PC-9 (cell line): ENCODE data around the gene S100A16. TPM values are rescaled to one million over a fixed set of nuclear protein-coding genes. Genes with fewer than 3 reads are reported as not detected.

Experiments used
- BruUV-seq: library from RNA; stranded (reverse); fragments of 400-500 nt; replicated peaks from 2 replicates; lab custom pipeline; 2021; lab: Mats Ljungman, UMichigan
- CTCF ChIA-PET: fragments of 300-600 bp; sonication (Branson Sonifier 250); formaldehyde crosslinking; loops from one replicate; lab custom pipeline; 2022; ENCODE audit warnings: antibody characterized with exemption; lab: Charles Lee
- POLR2A ChIA-PET: fragments of 300-600 bp; sonication (Branson Sonifier 250); formaldehyde crosslinking; loops from one replicate; lab custom pipeline; 2022; ENCODE audit warnings: antibody characterized with exemption; ENCODE audit not compliant: unreplicated experiment; lab: Charles Lee
- DNase-seq, 2 experiments: peaks; one replicate each; pipeline versions ENCODE4 v3.0.0 to v3.0.0-alpha.2; 2015 to 2022; ENCODE audit warnings: mixed read lengths in 1 of 2
- H2AFZ ChIP-seq: fragments of 200-600 bp; sonication (generic); 2 replicates; pipeline ENCODE4 v1.8.1; 2017; ENCODE audit warnings: antibody characterized with exemption
- H3F3A ChIP-seq: fragments of 200-600 bp; sonication (generic); 2 replicates; pipeline ENCODE4 v1.8.1; 2017; ENCODE audit warnings: antibody characterized with exemption, mild to moderate bottlenecking, low read depth; ENCODE audit not compliant: insufficient read depth
- H3K27ac ChIP-seq: fragments of 200-600 bp; sonication (generic); 2 replicates; pipeline ENCODE4 v1.6.1; 2016; ENCODE audit warnings: mixed run types
- H3K27me3 ChIP-seq: fragments of 200-600 bp; sonication (generic); 2 replicates; pipeline ENCODE4 v1.6.1; 2016; ENCODE audit warnings: low read depth, mixed run types; ENCODE audit not compliant: insufficient read depth
- H3K36me3 ChIP-seq: fragments of 200-600 bp; sonication (generic); 2 replicates; pipeline ENCODE4 v1.6.1; 2016; ENCODE audit warnings: low read depth, mixed run types
- H3K4me1 ChIP-seq: fragments of 200-600 bp; sonication (generic); replicated peaks from 2 replicates; pipeline ENCODE4 v1.6.1; 2016; ENCODE audit warnings: mixed run types; ENCODE audit not compliant: insufficient read depth
- H3K4me2 ChIP-seq: fragments of 200-600 bp; sonication (generic); 2 replicates; pipeline ENCODE4 v1.6.1; 2017; ENCODE audit warnings: mixed run types
- H3K4me3 ChIP-seq: fragments of 200-600 bp; sonication (generic); 2 replicates; pipeline ENCODE4 v1.6.1; 2016; ENCODE audit warnings: mixed run types
- H3K79me2 ChIP-seq: fragments of 200-600 bp; sonication (generic); 2 replicates; pipeline ENCODE4 v1.6.1; 2017; ENCODE audit warnings: low read depth, mixed run types
- H3K9me2 ChIP-seq: fragments of 200-600 bp; sonication (generic); 2 replicates; pipeline ENCODE4 v1.8.1; 2017; ENCODE audit warnings: mild to moderate bottlenecking; ENCODE audit not compliant: insufficient read depth
- H3K9me3 ChIP-seq: fragments of 200-600 bp; sonication (generic); 2 replicates; pipeline ENCODE4 v1.8.1; 2016; ENCODE audit warnings: low read depth; ENCODE audit not compliant: insufficient read depth
- H4K20me1 ChIP-seq: fragments of 200-600 bp; sonication (generic); 2 replicates; pipeline ENCODE4 v1.8.1; 2017; ENCODE audit not compliant: insufficient read depth
- EZH2 ChIP-seq: fragments of 200-600 bp; sonication (generic); IDR thresholded peaks from 2 replicates; pipeline ENCODE4 v1.8.0; 2017; ENCODE audit warnings: antibody characterized with exemption, low read depth
- intact Hi-C: fragments of 100-400 bp; cut with micrococcal nuclease; formaldehyde crosslinking; loops from one replicate; pipeline ENCODE4 v1.10.0; 2022; ENCODE audit not compliant: unreplicated experiment
- total RNA-seq: library from RNA; stranded (reverse); gene quantifications from 2 replicates; pipeline ENCODE4 v1.2.3, GENCODE V29; 2021
- TF ChIP-seq, protein P1 (sequence below): fragments of 200-600 bp; sonication (generic); conservative IDR thresholded peaks from 2 replicates; pipeline ENCODE4 v1.6.1; 2017; ENCODE audit warnings: mixed run types, antibody characterized with exemption, mild to moderate bottlenecking, moderate library complexity

S100A16 gene
- total RNA-seq, 1 experiment from 2014 or later, result 276 TPM

- TF ChIP-seq EZH2, result no peak
- TF ChIP-seq, protein P1, sequence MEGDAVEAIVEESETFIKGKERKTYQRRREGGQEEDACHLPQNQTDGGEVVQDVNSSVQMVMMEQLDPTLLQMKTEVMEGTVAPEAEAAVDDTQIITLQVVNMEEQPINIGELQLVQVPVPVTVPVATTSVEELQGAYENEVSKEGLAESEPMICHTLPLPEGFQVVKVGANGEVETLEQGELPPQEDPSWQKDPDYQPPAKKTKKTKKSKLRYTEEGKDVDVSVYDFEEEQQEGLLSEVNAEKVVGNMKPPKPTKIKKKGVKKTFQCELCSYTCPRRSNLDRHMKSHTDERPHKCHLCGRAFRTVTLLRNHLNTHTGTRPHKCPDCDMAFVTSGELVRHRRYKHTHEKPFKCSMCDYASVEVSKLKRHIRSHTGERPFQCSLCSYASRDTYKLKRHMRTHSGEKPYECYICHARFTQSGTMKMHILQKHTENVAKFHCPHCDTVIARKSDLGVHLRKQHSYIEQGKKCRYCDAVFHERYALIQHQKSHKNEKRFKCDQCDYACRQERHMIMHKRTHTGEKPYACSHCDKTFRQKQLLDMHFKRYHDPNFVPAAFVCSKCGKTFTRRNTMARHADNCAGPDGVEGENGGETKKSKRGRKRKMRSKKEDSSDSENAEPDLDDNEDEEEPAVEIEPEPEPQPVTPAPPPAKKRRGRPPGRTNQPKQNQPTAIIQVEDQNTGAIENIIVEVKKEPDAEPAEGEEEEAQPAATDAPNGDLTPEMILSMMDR, result no peak
- H3K4me1 ChIP-seq, result peaks cover 74% of the 10 kb centered on the region
- H3K4me2 ChIP-seq, result peak overlapping the region; percentile 84
- H4K20me1 ChIP-seq, result no peaks in the 10 kb centered on the region
- H3F3A ChIP-seq, result peaks cover 47% of the 10 kb centered on the region
- H3K9me2 ChIP-seq, result no peaks in the 10 kb centered on the region
- H3K79me2 ChIP-seq, result peaks cover 62% of the 10 kb centered on the region
- peaks cover 10% of the 10 kb centered on the region for H3K36me3 ChIP-seq
- no peak for DNase-seq
- no peaks in the 10 kb centered on the region for H3K27me3 ChIP-seq
- POLR2A ChIA-PET, result interaction anchor here (0.5 to 1.4 kb wide), 14 partner anchors 8 to 1116 kb away, joined by 3 to 48 read pairs (median 4); partner anchors contain the start of genes CHTOP, S100A1, S100A13 and S100A5
- CTCF ChIA-PET, result interaction anchor here (0.6 to 2.6 kb wide), 3 partner anchors 15 to 102 kb away, joined by 4 to 19 read pairs (median 8); partner anchors contain the start of gene S100A13
- BruUV-seq, result no TSS peak
- no peaks in the 10 kb centered on the region for H3K9me3 ChIP-seq
- no peak overlapping the region for H2AFZ ChIP-seq
- H3K4me3 ChIP-seq, result peak overlapping the region; percentile 89
- intact Hi-C loops, result no loop called here
- peak overlapping the region; percentile 78 for H3K27ac ChIP-seq
Measured at GRCh38 chr1:153612111-153612754, 704 bp downstream of the S100A16 start.

- no peaks in the 10 kb centered on the region for H3K27me3 ChIP-seq
- peaks cover 19% of the 10 kb centered on the region for H3K36me3 ChIP-seq
- no peaks in the 10 kb centered on the region for H3K9me3 ChIP-seq
- no peak for DNase-seq
- H3F3A ChIP-seq, result peaks cover 55% of the 10 kb centered on the region
- H3K4me2 ChIP-seq, result peak overlapping the region; percentile 84
- H3K4me1 ChIP-seq, result peaks cover 74% of the 10 kb centered on the region
- no peaks in the 10 kb centered on the region for H4K20me1 ChIP-seq
- H3K9me2 ChIP-seq, result no peaks in the 10 kb centered on the region
- no peak overlapping the region for H2AFZ ChIP-seq
- peak overlapping the region; percentile 78 for H3K27ac ChIP-seq
- peak overlapping the region; percentile 89 for H3K4me3 ChIP-seq
- peaks cover 71% of the 10 kb centered on the region for H3K79me2 ChIP-seq
- BruUV-seq, result no TSS peak
- POLR2A ChIA-PET, result interaction anchor here (0.6 to 0.7 kb wide), 2 partner anchors 23 to 45 kb away, joined by 4 to 8 read pairs; partner anchors contain the start of gene CHTOP
- intact Hi-C loops, result no loop called here
- CTCF ChIA-PET, result interaction anchor here (0.6 to 2.6 kb wide), 2 partner anchors 16 to 23 kb away, joined by 5 to 19 read pairs; partner anchors contain the start of gene S100A13
- no peak for TF ChIP-seq EZH2
- TF ChIP-seq, protein P1, result no peak
Measured at GRCh38 chr1:153611356-153611755, 1.6 kb downstream of the S100A16 start.

- peaks cover 20% of the 10 kb centered on the region for H3K36me3 ChIP-seq
Measured at GRCh38 chr1:153610811-153611301, 2.1 kb downstream of the S100A16 start.

More at GRCh38 chr1:153610811-153611301, 2.1 kb downstream of the S100A16 start:
- H3K4me2 ChIP-seq, result peak overlapping the region; percentile 84
- H3K4me3 ChIP-seq, result peak overlapping the region; percentile 89; the same call in 1 of the 2 replicates
- peaks cover 59% of the 10 kb centered on the region for H3F3A ChIP-seq
- H2AFZ ChIP-seq, result no peak overlapping the region
- ChIA-PET CTCF (interaction anchor here (0.6 to 2.6 kb wide), 2 partner anchors 16 to 24 kb away, joined by 5 to 19 read pairs; partner anchors contain the start of gene S100A13), POLR2A (interaction anchor here (0.6 to 1.6 kb wide), 6 partner anchors 16 to 1663 kb away, joined by 4 to 16 read pairs (median 6); partner anchors contain the start of gene S100A13)
- H3K79me2 ChIP-seq, result peaks cover 69% of the 10 kb centered on the region
- BruUV-seq, result no TSS peak
- H4K20me1 ChIP-seq, result no peaks in the 10 kb centered on the region
- no peaks in the 10 kb centered on the region for H3K27me3 ChIP-seq
- intact Hi-C loops, result no loop called here
- DNase-seq, result peak; percentile 46 to 61
- no peaks in the 10 kb centered on the region for H3K9me2 ChIP-seq
- peaks cover 71% of the 10 kb centered on the region for H3K4me1 ChIP-seq
- no peak for TF ChIP-seq EZH2
- TF ChIP-seq, protein P1, result no peak
- H3K9me3 ChIP-seq, result no peaks in the 10 kb centered on the region
- H3K27ac ChIP-seq, result peak overlapping the region; percentile 96
